Measurements from ENCODE around the gene PTGER1. TPM values are rescaled to one million over a fixed set of nuclear protein-coding genes. Genes with fewer than 3 reads are reported as not detected.

PTGER1 gene
- total RNA-seq, 4 donors from 2014 or later, result 0.23 to 4.6 (median 1.3) TPM

- Histone ChIP-seq H3K4me1 (peaks cover 0 to 3% (median 0%) of the 10 kb centered on the region in 3 donors), H3K9me3 (no peaks in the 10 kb centered on the region), H3K4me3 (no peak overlapping the region), H3K36me3 (peaks cover 0 to 100% of the 10 kb centered on the region in 2 donors), H3K27me3 (no peaks in the 10 kb centered on the region), H3K27ac (no peak overlapping the region)
- TF ChIP-seq EP300 (IDR thresholded peaks at IDR 0.05) (no peak), POLR2A (IDR thresholded peaks at IDR 0.05) (no peak), POLR2AphosphoS5 (IDR thresholded peaks at IDR 0.05) (no peak), CTCF (IDR thresholded peaks at IDR 0.05) (no peak)
- WGBS, 2 donors (ENCODE audit: low coverage in 1 of 2), result 79 to 87% methylated on average over 2 to 5 of the region's 6 CpGs
- ATAC-seq, result no peak
These were observed 25.8 kb downstream of the PTGER1 start for GRCh38 chr19:14449321-14449720.

- H3K27ac ChIP-seq, result no peak overlapping the region
- no peak overlapping the region for H3K4me3 ChIP-seq
- peaks cover 0 to 100% of the 10 kb centered on the region in 2 donors for H3K36me3 ChIP-seq
- TF ChIP-seq POLR2AphosphoS5 (IDR thresholded peaks at IDR 0.05) (no peak), CTCF (IDR thresholded peaks at IDR 0.05) (no peak), POLR2A (IDR thresholded peaks at IDR 0.05) (no peak), EP300 (IDR thresholded peaks at IDR 0.05) (no peak)
- WGBS, 2 donors (ENCODE audit: low coverage in 1 of 2), result 65 to 100% methylated on average over 1 to 2 of the region's 10 CpGs
- no peak for ATAC-seq
- no peaks in the 10 kb centered on the region for H3K9me3 ChIP-seq
- no peaks in the 10 kb centered on the region for H3K27me3 ChIP-seq
- H3K4me1 ChIP-seq, result peaks cover 0 to 1% (median 0%) of the 10 kb centered on the region in 3 donors
These were observed 28.7 kb downstream of the PTGER1 start for GRCh38 chr19:14446336-14447036.

- H3K36me3 ChIP-seq, result peaks cover 0 to 82% of the 10 kb centered on the region in 2 donors
These were observed 31.4 kb downstream of the PTGER1 start for GRCh38 chr19:14443632-14444216.

GRCh38 chr19:14442891-14443631 is 32.1 kb downstream of the PTGER1 start:
- no peak overlapping the region for H3K4me3 ChIP-seq
- no peak overlapping the region for H3K27ac ChIP-seq
- H3K9me3 ChIP-seq, result no peaks in the 10 kb centered on the region
- peaks cover 0 to 75% of the 10 kb centered on the region in 2 donors for H3K36me3 ChIP-seq
- no peak for ATAC-seq
- 87 to 92% methylated on average over 6 to 7 of the region's 16 CpGs for WGBS, 2 donors (ENCODE audit: low coverage in 1 of 2)
- no peak for TF ChIP-seq POLR2AphosphoS5 (IDR thresholded peaks at IDR 0.05)
- no peak for TF ChIP-seq EP300 (IDR thresholded peaks at IDR 0.05)
- no peak for TF ChIP-seq CTCF (IDR thresholded peaks at IDR 0.05)
- no peak for TF ChIP-seq POLR2A (IDR thresholded peaks at IDR 0.05)
- peaks cover 0 to 34% (median 10%) of the 10 kb centered on the region in 3 donors for H3K4me1 ChIP-seq
- no peaks in the 10 kb centered on the region for H3K27me3 ChIP-seq

More at GRCh38 chr19:14443632-14444216, 31.4 kb downstream of the PTGER1 start:
- TF ChIP-seq EP300 (IDR thresholded peaks at IDR 0.05) (no peak), CTCF (IDR thresholded peaks at IDR 0.05) (no peak), POLR2A (IDR thresholded peaks at IDR 0.05) (no peak), POLR2AphosphoS5 (IDR thresholded peaks at IDR 0.05) (no peak)
- no peaks in the 10 kb centered on the region for H3K27me3 ChIP-seq
- no peak overlapping the region for H3K4me3 ChIP-seq
- H3K27ac ChIP-seq, result no peak overlapping the region
- H3K9me3 ChIP-seq, result no peaks in the 10 kb centered on the region
- ATAC-seq, result no peak
- 86 to 90% methylated on average over 10 to 14 of the region's 14 CpGs for WGBS, 2 donors (ENCODE audit: low coverage in 1 of 2)
- H3K4me1 ChIP-seq, result peaks cover 0 to 29% (median 8%) of the 10 kb centered on the region in 3 donors

All from gastroesophageal sphincter (tissue), 4 donors.